GM21825 (cell line): ENCODE results near the gene ERC2.

Source experiments
- ATAC-seq: cut with Tn5 transposase; IDR thresholded peaks from one replicate; pipeline ENCODE4 v1.9.1; 2021; ENCODE audit warnings: mild to moderate bottlenecking, moderate library complexity; ENCODE audit not compliant: unreplicated experiment

The ERC2 gene

GRCh38 chr3:55487381-55488241 lies 980.7 kb downstream of the ERC2 start:
- ATAC-seq, result no peak

GRCh38 chr3:55486857-55487380 lies 981.3 kb downstream of the ERC2 start, which contains the start of gene WNT5A:
WNT5A (minus strand) TSS chr3:55487306; CDS start chr3:55486985, 321 bp downstream.
- ATAC-seq, result no peak

- no peak for ATAC-seq
These were observed 982.0 kb downstream of the ERC2 start for GRCh38 chr3:55486101-55486856.

- ATAC-seq, result peak; percentile 66
These were observed 983.2 kb downstream of the ERC2 start for GRCh38 chr3:55484801-55485791.

GRCh38 chr3:55484191-55484689 lies 984.0 kb downstream of the ERC2 start:
- no peak for ATAC-seq

GRCh38 chr3:55483196-55484095 lies 984.8 kb downstream of the ERC2 start:
- ATAC-seq, result no peak

- no peak for ATAC-seq
These were observed 985.6 kb downstream of the ERC2 start for GRCh38 chr3:55482496-55483195.

GRCh38 chr3:55481744-55482495 lies 986.3 kb downstream of the ERC2 start:
- ATAC-seq, result no peak

- no peak for ATAC-seq
These were observed 987.1 kb downstream of the ERC2 start for GRCh38 chr3:55480911-55481743.

- no peak for ATAC-seq
These were observed 990.7 kb downstream of the ERC2 start for GRCh38 chr3:55477306-55478303.

GRCh38 chr3:55476515-55476914 lies 991.8 kb downstream of the ERC2 start:
- ATAC-seq, result no peak

GRCh38 chr3:55474213-55474632 lies 994.0 kb downstream of the ERC2 start:
- ATAC-seq, result no peak

- no peak for ATAC-seq
These were observed 994.5 kb downstream of the ERC2 start for GRCh38 chr3:55473788-55474187.

- ATAC-seq, result no peak
These were observed 996.6 kb downstream of the ERC2 start for GRCh38 chr3:55471522-55472280.

- ATAC-seq, result no peak
These were observed 997.2 kb downstream of the ERC2 start for GRCh38 chr3:55471084-55471483.
